ENCODE data around the gene KRT80.
A peak's percentile ranks its signal among the peaks of the same experiment; 100 is the strongest.

Gene KRT80

GRCh38 chr12:52156311-52156710 lies 35.5 kb downstream of the KRT80 start:
- no peak overlapping the region for H2AK5ac ChIP-seq (ENCODE audit: low read length)
- H3K4me2 ChIP-seq (ENCODE audit: low read length) = no peak overlapping the region
- H2AFZ ChIP-seq (ENCODE audit: insufficient read depth, low read length, poor library complexity) = no peak overlapping the region
- no peak overlapping the region for H3K23ac ChIP-seq (ENCODE audit: low read length)
- DNase-seq = peak; percentile 76 to 82
- H3K4ac ChIP-seq (ENCODE audit: low read depth, low read length) = no peak overlapping the region
- H3K79me2 ChIP-seq (ENCODE audit: control insufficient read depth, insufficient read depth, low read length, poor library complexity) = no peaks in the 10 kb centered on the region
- H3K36me3 ChIP-seq (ENCODE audit: control insufficient read depth in 1 of 2, insufficient read depth in 2 of 2, low read length in 2 of 2) = no peaks in the 10 kb centered on the region
- no peak overlapping the region for H3K27ac ChIP-seq (ENCODE audit: low read depth, low read length)
- no peak overlapping the region for H3K18ac ChIP-seq (ENCODE audit: low read length)
- no peak overlapping the region for H4K12ac ChIP-seq (ENCODE audit: low read depth, low read length)
- H3K4me1 ChIP-seq (ENCODE audit: control insufficient read depth in 1 of 2, insufficient read depth in 2 of 2, low read length in 2 of 2) = peaks cover 0 to 14% of the 10 kb centered on the region in 2 experiments
- H3K9me3 ChIP-seq (ENCODE audit: insufficient read depth, low read depth, low read length) = no peaks in the 10 kb centered on the region
- no peak overlapping the region for H3K4me3 ChIP-seq (ENCODE audit: low read depth, low read length)
- H3K14ac ChIP-seq (ENCODE audit: low read length) = no peak overlapping the region
- H4K8ac ChIP-seq (ENCODE audit: low read depth, low read length) = no peak overlapping the region
- H3K9ac ChIP-seq (ENCODE audit: low read length) = no peak overlapping the region
- no CpG with 5 or more reads among the region's 4 CpGs for WGBS (ENCODE audit: extremely low coverage, insufficient coverage, insufficient read length)
- peaks cover 13% of the 10 kb centered on the region for H3K79me1 ChIP-seq (ENCODE audit: low read length)
- H4K91ac ChIP-seq (ENCODE audit: low read depth, low read length) = no peak overlapping the region
- no peak overlapping the region for H2BK5ac ChIP-seq (ENCODE audit: low read depth, low read length, poor library complexity)
- H2BK12ac ChIP-seq (ENCODE audit: low read length) = no peak overlapping the region
- no peaks in the 10 kb centered on the region for H3K27me3 ChIP-seq (ENCODE audit: insufficient read depth, low read length)
- no peak overlapping the region for H2BK120ac ChIP-seq (ENCODE audit: insufficient read depth, low read length, poor library complexity)

GRCh38 chr12:52155048-52155868 lies 36.6 kb downstream of the KRT80 start:
- Histone ChIP-seq H3K23ac (ENCODE audit: low read length) (no peak overlapping the region), H3K79me2 (ENCODE audit: control insufficient read depth, insufficient read depth, low read length, poor library complexity) (no peaks in the 10 kb centered on the region), H3K9me3 (ENCODE audit: insufficient read depth, low read depth, low read length) (no peaks in the 10 kb centered on the region), H3K9ac (ENCODE audit: low read length) (no peak overlapping the region), H3K27ac (ENCODE audit: low read depth, low read length) (no peak overlapping the region), H2AFZ (ENCODE audit: insufficient read depth, low read length, poor library complexity) (no peak overlapping the region), H2BK120ac (ENCODE audit: insufficient read depth, low read length, poor library complexity) (no peak overlapping the region), H3K18ac (ENCODE audit: low read length) (no peak overlapping the region), H3K79me1 (ENCODE audit: low read length) (peaks cover 15% of the 10 kb centered on the region), H4K91ac (ENCODE audit: low read depth, low read length) (no peak overlapping the region), H4K8ac (ENCODE audit: low read depth, low read length) (no peak overlapping the region), H2BK5ac (ENCODE audit: low read depth, low read length, poor library complexity) (no peak overlapping the region), H3K27me3 (ENCODE audit: insufficient read depth, low read length) (no peaks in the 10 kb centered on the region), H4K12ac (ENCODE audit: low read depth, low read length) (no peak overlapping the region), H2BK12ac (ENCODE audit: low read length) (no peak overlapping the region), H3K4me1 (ENCODE audit: control insufficient read depth in 1 of 2, insufficient read depth in 2 of 2, low read length in 2 of 2) (peaks cover under 1 to 14% of the 10 kb centered on the region in 2 experiments), H3K4me2 (ENCODE audit: low read length) (no peak overlapping the region), H3K4me3 (ENCODE audit: low read depth, low read length) (no peak overlapping the region), H2AK5ac (ENCODE audit: low read length) (no peak overlapping the region), H3K4ac (ENCODE audit: low read depth, low read length) (no peak overlapping the region), H3K14ac (ENCODE audit: low read length) (no peak overlapping the region), H3K36me3 (ENCODE audit: control insufficient read depth in 1 of 2, insufficient read depth in 2 of 2, low read length in 2 of 2) (no peaks in the 10 kb centered on the region)
- no CpG with 5 or more reads among the region's 8 CpGs for WGBS (ENCODE audit: extremely low coverage, insufficient coverage, insufficient read length)
- DNase-seq = no peak

GRCh38 chr12:52152905-52153317 lies 38.9 kb downstream of the KRT80 start:
- Histone ChIP-seq H3K23ac (ENCODE audit: low read length) (no peak overlapping the region), H2AFZ (ENCODE audit: insufficient read depth, low read length, poor library complexity) (no peak overlapping the region), H2BK120ac (ENCODE audit: insufficient read depth, low read length, poor library complexity) (no peak overlapping the region), H3K4ac (ENCODE audit: low read depth, low read length) (no peak overlapping the region), H2AK5ac (ENCODE audit: low read length) (peak overlapping the region; percentile 48), H3K9me3 (ENCODE audit: insufficient read depth, low read depth, low read length) (no peaks in the 10 kb centered on the region), H3K9ac (ENCODE audit: low read length) (no peak overlapping the region), H3K18ac (ENCODE audit: low read length) (no peak overlapping the region), H3K36me3 (ENCODE audit: control insufficient read depth in 1 of 2, insufficient read depth in 2 of 2, low read length in 2 of 2) (no peaks in the 10 kb centered on the region), H3K79me1 (ENCODE audit: low read length) (peaks cover 29% of the 10 kb centered on the region), H3K27me3 (ENCODE audit: insufficient read depth, low read length) (no peaks in the 10 kb centered on the region), H3K14ac (ENCODE audit: low read length) (no peak overlapping the region), H4K12ac (ENCODE audit: low read depth, low read length) (no peak overlapping the region), H3K79me2 (ENCODE audit: control insufficient read depth, insufficient read depth, low read length, poor library complexity) (peaks cover 4% of the 10 kb centered on the region), H3K4me3 (ENCODE audit: low read depth, low read length) (no peak overlapping the region), H2BK12ac (ENCODE audit: low read length) (peak overlapping the region; percentile 5), H4K8ac (ENCODE audit: low read depth, low read length) (no peak overlapping the region), H3K4me2 (ENCODE audit: low read length) (no peak overlapping the region), H3K4me1 (ENCODE audit: control insufficient read depth in 1 of 2, insufficient read depth in 2 of 2, low read length in 2 of 2) (peaks cover 11 to 33% of the 10 kb centered on the region in 2 experiments), H2BK5ac (ENCODE audit: low read depth, low read length, poor library complexity) (no peak overlapping the region), H4K91ac (ENCODE audit: low read depth, low read length) (peak overlapping the region; percentile 30), H3K27ac (ENCODE audit: low read depth, low read length) (no peak overlapping the region)
- DNase-seq = no peak
- no CpG with 5 or more reads among the region's 5 CpGs for WGBS (ENCODE audit: extremely low coverage, insufficient coverage, insufficient read length)

GRCh38 chr12:52151837-52152783 lies 39.7 kb downstream of the KRT80 start:
- Histone ChIP-seq H2BK120ac (ENCODE audit: insufficient read depth, low read length, poor library complexity) (peak overlapping the region; percentile 46), H4K8ac (ENCODE audit: low read depth, low read length) (peak overlapping the region; percentile 64), H3K27me3 (ENCODE audit: insufficient read depth, low read length) (no peaks in the 10 kb centered on the region), H4K12ac (ENCODE audit: low read depth, low read length) (no peak overlapping the region), H3K4me2 (ENCODE audit: low read length) (peak overlapping the region; percentile 71), H3K36me3 (ENCODE audit: control insufficient read depth in 1 of 2, insufficient read depth in 2 of 2, low read length in 2 of 2) (no peaks in the 10 kb centered on the region), H3K9ac (ENCODE audit: low read length) (no peak overlapping the region), H3K18ac (ENCODE audit: low read length) (no peak overlapping the region), H2AK5ac (ENCODE audit: low read length) (peak overlapping the region; percentile 34), H2AFZ (ENCODE audit: insufficient read depth, low read length, poor library complexity) (peak overlapping the region; percentile 32), H3K4me3 (ENCODE audit: low read depth, low read length) (peak overlapping the region; percentile 54), H3K9me3 (ENCODE audit: insufficient read depth, low read depth, low read length) (no peaks in the 10 kb centered on the region), H2BK12ac (ENCODE audit: low read length) (peak overlapping the region; percentile 52), H3K4me1 (ENCODE audit: control insufficient read depth in 1 of 2, insufficient read depth in 2 of 2, low read length in 2 of 2) (peaks cover 15 to 38% of the 10 kb centered on the region in 2 experiments), H3K4ac (ENCODE audit: low read depth, low read length) (no peak overlapping the region), H3K79me2 (ENCODE audit: control insufficient read depth, insufficient read depth, low read length, poor library complexity) (peaks cover 4% of the 10 kb centered on the region), H3K14ac (ENCODE audit: low read length) (peak overlapping the region; percentile 36), H3K79me1 (ENCODE audit: low read length) (peaks cover 35% of the 10 kb centered on the region), H4K91ac (ENCODE audit: low read depth, low read length) (peak overlapping the region; percentile 71), H2BK5ac (ENCODE audit: low read depth, low read length, poor library complexity) (no peak overlapping the region), H3K23ac (ENCODE audit: low read length) (no peak overlapping the region), H3K27ac (ENCODE audit: low read depth, low read length) (no peak overlapping the region)
- no CpG with 5 or more reads among the region's 63 CpGs for WGBS (ENCODE audit: extremely low coverage, insufficient coverage, insufficient read length)
- peak; percentile 68 to 80 for DNase-seq

Data from trophoblast cell (in vitro differentiated cells and primary cell).